Epithelial cell of proximal tubule (primary cell): ENCODE results near the gene GATAD2B. TPM values are rescaled to one million over a fixed set of nuclear protein-coding genes. Genes with fewer than 3 reads are reported as not detected.

Experiments used
- DNase-seq: peaks from one replicate; pipeline ENCODE4 v3.0.0-alpha.2; 2011; ENCODE audit warnings: low read depth
- H3K4me3 ChIP-seq: 2 replicates; pipeline ENCODE4 v1.5.1; 2011; ENCODE audit warnings: low read depth, mild to moderate bottlenecking, low read length
- total RNA-seq: library from RNA; depleted of rRNA; stranded (reverse); fragments of >200 nt; gene quantifications from 2 replicates; pipeline ENCODE4 v1.2.3, GENCODE V29; 2015
- TF ChIP-seq, protein P1 (sequence below): conservative IDR thresholded peaks from 2 replicates; pipeline ENCODE4 v1.5.1; 2012; ENCODE audit warnings: low read depth, mild to moderate bottlenecking, low read length

GATAD2B gene
- total RNA-seq, 1 donor from 2014 or later: 6.8 TPM

DNA sequence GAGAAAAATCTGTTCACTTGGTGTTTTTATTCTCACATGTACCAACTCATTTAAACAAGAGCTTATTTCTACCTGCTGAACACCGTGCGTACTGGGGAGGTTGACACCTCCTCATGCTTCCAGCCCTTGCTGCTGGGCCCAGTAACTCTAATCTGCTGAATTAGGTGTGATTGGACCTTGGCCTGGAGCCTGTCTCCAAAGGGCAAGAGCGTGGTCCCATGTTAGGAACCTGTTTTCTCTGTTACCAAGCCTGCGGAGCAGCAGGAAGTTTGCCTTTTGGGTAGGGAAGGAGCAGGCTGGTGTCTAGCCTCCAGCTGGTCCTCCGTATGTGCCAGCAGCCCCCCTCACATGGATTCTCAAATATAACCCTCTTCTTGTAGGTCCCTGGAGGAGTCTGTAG, 158.5 kb downstream of the GATAD2B start:
- TF ChIP-seq, protein P1, sequence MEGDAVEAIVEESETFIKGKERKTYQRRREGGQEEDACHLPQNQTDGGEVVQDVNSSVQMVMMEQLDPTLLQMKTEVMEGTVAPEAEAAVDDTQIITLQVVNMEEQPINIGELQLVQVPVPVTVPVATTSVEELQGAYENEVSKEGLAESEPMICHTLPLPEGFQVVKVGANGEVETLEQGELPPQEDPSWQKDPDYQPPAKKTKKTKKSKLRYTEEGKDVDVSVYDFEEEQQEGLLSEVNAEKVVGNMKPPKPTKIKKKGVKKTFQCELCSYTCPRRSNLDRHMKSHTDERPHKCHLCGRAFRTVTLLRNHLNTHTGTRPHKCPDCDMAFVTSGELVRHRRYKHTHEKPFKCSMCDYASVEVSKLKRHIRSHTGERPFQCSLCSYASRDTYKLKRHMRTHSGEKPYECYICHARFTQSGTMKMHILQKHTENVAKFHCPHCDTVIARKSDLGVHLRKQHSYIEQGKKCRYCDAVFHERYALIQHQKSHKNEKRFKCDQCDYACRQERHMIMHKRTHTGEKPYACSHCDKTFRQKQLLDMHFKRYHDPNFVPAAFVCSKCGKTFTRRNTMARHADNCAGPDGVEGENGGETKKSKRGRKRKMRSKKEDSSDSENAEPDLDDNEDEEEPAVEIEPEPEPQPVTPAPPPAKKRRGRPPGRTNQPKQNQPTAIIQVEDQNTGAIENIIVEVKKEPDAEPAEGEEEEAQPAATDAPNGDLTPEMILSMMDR: no peak
- no peak overlapping the region for H3K4me3 ChIP-seq
- DNase-seq: no peak

DNA sequence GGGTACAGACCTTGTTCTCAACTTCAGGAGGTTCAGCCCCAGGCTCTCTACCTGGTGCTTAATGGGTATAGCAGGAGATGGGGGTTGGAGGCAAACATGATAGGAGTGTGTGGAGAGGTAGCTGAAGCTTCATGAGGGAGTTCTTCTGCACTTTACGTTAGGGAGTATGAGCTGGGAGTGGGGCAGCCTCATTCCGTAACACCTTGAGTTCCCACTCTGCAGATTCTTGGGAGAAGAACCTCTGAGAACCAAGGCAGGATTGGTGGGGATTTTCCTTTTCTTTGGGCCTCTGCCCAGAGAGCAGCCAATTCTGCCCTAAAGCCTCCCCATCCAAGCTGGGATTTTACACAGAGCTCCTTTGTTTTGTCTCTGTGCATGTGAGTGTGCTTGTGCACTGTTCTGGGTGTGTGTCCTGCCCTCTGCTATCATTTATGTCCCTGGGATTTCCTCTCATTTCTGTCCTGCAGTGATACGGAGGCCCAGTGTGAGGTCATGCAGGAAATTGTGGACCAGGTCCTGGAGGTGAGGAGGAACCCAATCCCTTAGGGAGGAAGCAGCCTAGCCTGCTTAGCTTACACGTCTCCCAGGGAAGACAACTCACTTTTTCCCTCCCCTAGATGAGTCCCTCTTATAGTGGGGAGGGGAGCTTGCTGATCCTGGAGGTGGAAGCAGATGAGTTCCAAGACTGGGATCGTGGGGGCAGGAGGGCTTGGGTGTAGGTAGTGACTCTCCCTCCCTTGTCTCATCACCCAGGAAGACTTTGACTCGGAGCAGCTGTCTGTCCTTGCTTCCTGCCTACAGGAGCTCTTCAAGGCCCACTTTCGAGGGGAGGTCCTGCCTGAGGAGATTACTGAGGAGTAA, 159.2 kb downstream of the GATAD2B start:
- DNase-seq: no peak
- TF ChIP-seq, protein P1: no peak
- H3K4me3 ChIP-seq: no peak overlapping the region

DNA sequence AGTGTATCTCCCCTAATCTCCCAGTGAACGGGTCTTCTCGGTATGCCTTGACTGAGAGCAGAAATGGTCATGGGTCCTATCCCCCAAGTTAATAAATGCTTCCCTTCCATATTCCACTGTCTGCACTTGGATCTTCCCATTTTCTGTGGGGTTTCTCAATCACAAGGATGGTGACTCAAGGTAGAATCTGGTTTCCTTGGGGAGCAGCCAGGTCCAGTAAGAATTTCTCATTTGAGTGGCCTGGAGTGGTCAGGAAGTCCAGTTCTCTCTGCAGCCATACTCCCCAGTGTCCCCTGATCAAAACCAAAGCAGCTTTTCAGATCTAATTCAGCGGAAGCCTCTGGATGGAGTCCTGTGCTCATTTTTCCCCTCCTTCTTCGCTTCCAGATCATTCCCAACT, 162.3 kb downstream of the GATAD2B start:
- H3K4me3 ChIP-seq: no peak overlapping the region
- TF ChIP-seq, protein P1: no peak
- no peak for DNase-seq

Other genes with a start within 250 kb of the GATAD2B start
- gene NPR1, start 244.3 kb downstream of the GATAD2B start, total RNA-seq: 0.72 and 0.92 TPM in 2 replicates
- 23.2 and 30.3 TPM in 2 replicates for gene INTS3, start 194.9 kb downstream of the GATAD2B start, total RNA-seq
- 5.1 and 6.5 TPM in 2 replicates for gene SLC27A3, start 147.6 kb downstream of the GATAD2B start, total RNA-seq
- 19.1 and 42.5 TPM in 2 replicates for gene DENND4B, start 23.7 kb upstream of the GATAD2B start, total RNA-seq
- gene CRTC2, start 35.6 kb upstream of the GATAD2B start, total RNA-seq: 20.2 and 24.6 TPM in 2 replicates
- 107 and 145 TPM in 2 replicates for gene SLC39A1, start 40.6 kb upstream of the GATAD2B start, total RNA-seq
- 10.7 and 15.3 TPM in 2 replicates for gene CREB3L4, start 44.9 kb upstream of the GATAD2B start, total RNA-seq
- gene JTB, start 54.7 kb upstream of the GATAD2B start, total RNA-seq: 170 and 314 TPM in 2 replicates
- 30.5 and 41.9 TPM in 2 replicates for gene RAB13, start 63.4 kb upstream of the GATAD2B start, total RNA-seq
- gene RPS27, start 67.8 kb upstream of the GATAD2B start, total RNA-seq: 1,876 and 2,488 TPM in 2 replicates
- not detected in 2 replicates for gene NUP210L, start 232.1 kb upstream of the GATAD2B start, total RNA-seq